ENCODE measurements around the gene CEBPA. TPM values are rescaled to one million over a fixed set of nuclear protein-coding genes. Genes with fewer than 3 reads are reported as not detected.
"Not testable (repeated sequence)": the region's sequence is repeated elsewhere in the genome, so short reads cannot be mapped to it uniquely, and the experiment has no call there.

The CEBPA gene
- polyA plus RNA-seq, 2 donors = 14.1 to 19.4 TPM

GRCh38 chr19:33296488-33296971 is 5.8 kb downstream of the CEBPA start:
- Histone ChIP-seq H3K27ac (ENCODE audit: low read depth in 2 of 2, low read length in 1 of 2) (peak overlapping the region in 1 of 2 donors; percentile 5), H3K36me3 (ENCODE audit: control insufficient read depth in 2 of 2, insufficient read depth in 2 of 2, low read length in 1 of 2) (no peaks in the 10 kb centered on the region), H3K4me3 (ENCODE audit: low read depth in 1 of 2, low read length in 2 of 2) (no peak overlapping the region), H3K4me1 (ENCODE audit: control insufficient read depth in 2 of 2, insufficient read depth in 2 of 2, low read length in 1 of 2) (peaks cover 12 to 38% of the 10 kb centered on the region in 2 donors), H3K9me3 (ENCODE audit: control insufficient read depth in 2 of 2, insufficient read depth in 1 of 2, low read depth in 1 of 2, low read length in 1 of 2) (no peaks in the 10 kb centered on the region), H3K27me3 (ENCODE audit: control insufficient read depth in 1 of 2, insufficient read depth in 2 of 2, low read length in 2 of 2) (no peaks in the 10 kb centered on the region)
- 51 to 60% methylated on average over 13 to 14 of the region's 14 CpGs for WGBS, 2 donors

DNA sequence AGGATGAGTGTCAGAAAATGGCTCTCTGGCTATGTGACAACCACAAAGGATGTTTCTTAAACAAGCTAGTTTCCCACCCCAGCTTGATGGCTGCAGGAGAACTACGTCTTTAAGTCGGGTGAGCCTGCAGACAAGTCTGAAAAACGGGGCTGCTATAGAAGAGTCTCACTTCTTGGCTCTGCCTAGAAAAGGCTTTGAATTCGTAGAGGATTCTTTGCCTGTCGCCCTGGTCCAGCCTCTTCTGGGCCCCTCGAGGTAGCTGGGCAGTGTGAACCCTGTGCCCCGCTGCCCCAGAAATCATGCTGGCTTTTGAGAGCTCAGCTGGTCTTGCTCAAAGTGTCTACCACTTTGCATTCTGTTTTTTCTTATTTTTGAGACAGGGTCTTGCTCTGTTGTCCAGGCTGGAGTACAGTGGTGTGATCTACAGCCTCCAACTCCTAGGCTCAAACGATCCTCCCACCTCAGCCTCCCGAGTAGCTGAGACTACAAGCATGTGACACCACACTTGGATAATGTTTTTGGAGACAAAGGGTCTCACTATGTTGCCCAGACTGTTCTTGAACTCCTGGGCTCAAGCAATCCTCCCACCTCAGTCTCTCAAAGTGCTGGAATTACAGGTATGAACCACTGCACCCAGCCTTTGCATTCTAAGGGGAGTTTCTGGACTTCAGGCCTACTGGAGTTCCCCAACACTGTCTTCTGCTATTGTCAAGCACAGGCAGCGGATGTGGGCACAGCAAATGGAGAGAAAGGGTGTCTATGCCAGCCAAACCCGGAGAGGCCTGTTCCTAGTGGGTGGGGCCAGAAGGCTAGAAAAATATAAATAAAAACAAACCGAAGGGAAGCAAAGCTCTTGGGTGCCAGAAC is 6.5 kb downstream of the CEBPA start:
- Histone ChIP-seq H3K27ac (ENCODE audit: low read depth in 2 of 2, low read length in 1 of 2) (peak overlapping the region in 1 of 2 donors; percentile 5), H3K36me3 (ENCODE audit: control insufficient read depth in 2 of 2, insufficient read depth in 2 of 2, low read length in 1 of 2) (no peaks in the 10 kb centered on the region), H3K4me1 (ENCODE audit: control insufficient read depth in 2 of 2, insufficient read depth in 2 of 2, low read length in 1 of 2) (peaks cover 13 to 44% of the 10 kb centered on the region in 2 donors), H3K27me3 (ENCODE audit: control insufficient read depth in 1 of 2, insufficient read depth in 2 of 2, low read length in 2 of 2) (no peaks in the 10 kb centered on the region), H3K4me3 (ENCODE audit: low read depth in 1 of 2, low read length in 2 of 2) (no peak overlapping the region), H3K9me3 (ENCODE audit: control insufficient read depth in 2 of 2, insufficient read depth in 1 of 2, low read depth in 1 of 2, low read length in 1 of 2) (no peaks in the 10 kb centered on the region)
- WGBS, 2 donors = 72 to 83% methylated on average over 12 of the region's 12 CpGs

GRCh38 chr19:33295046-33295445 is 7.3 kb downstream of the CEBPA start:
- H3K27ac ChIP-seq (ENCODE audit: low read depth in 2 of 2, low read length in 1 of 2); H3K4me3 ChIP-seq (ENCODE audit: low read depth in 1 of 2, low read length in 2 of 2); H3K27me3 ChIP-seq (ENCODE audit: control insufficient read depth in 1 of 2, insufficient read depth in 2 of 2, low read length in 2 of 2); H3K36me3 ChIP-seq (ENCODE audit: control insufficient read depth in 2 of 2, insufficient read depth in 2 of 2, low read length in 1 of 2); H3K9me3 ChIP-seq (ENCODE audit: control insufficient read depth in 2 of 2, insufficient read depth in 1 of 2, low read depth in 1 of 2, low read length in 1 of 2): not testable (repeated sequence)
- H3K4me1 ChIP-seq (ENCODE audit: control insufficient read depth in 2 of 2, insufficient read depth in 2 of 2, low read length in 1 of 2) = peaks cover 15 to 50% of the 10 kb centered on the region in 2 donors
- WGBS, 2 donors = 93 to 94% methylated on average over 7 of the region's 7 CpGs

DNA sequence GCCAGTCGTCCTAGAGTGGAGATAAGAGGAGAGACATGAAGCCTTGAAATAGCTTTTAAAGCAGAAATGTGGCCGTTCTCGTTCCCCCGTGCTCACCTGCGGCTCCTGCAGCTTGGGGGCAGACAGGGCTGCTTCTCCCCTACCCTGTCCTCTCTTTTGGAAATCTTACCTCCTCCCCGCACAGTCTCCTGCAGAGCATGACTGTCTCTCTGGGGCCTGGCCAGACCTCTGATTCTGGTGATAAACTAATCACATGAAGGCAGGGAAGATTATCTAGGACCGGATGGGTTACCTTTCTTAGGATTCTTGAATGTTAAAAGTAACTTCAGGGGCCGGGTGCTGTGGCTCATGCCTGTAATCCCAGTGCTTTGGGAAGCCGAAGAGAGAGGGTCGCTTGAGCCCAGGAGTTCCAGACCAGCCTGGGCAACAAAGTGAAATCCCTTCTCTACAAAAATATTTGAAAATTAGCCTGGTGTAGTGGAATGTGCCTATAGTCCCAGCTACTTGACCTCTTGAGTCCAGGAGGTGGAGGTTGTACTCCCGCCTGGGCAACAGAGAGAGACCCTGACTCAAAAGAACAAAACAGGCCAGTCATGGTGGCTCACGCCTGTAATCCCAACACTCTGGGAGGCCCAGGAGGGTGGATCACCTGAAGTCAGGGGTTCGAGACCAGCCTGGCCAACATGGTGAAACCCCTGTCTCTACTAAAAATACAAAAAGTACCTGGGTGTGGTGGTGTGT is 8.1 kb downstream of the CEBPA start:
- H3K27ac ChIP-seq (ENCODE audit: low read depth in 2 of 2, low read length in 1 of 2) = peak overlapping the region; percentile 88 to 99
- no peaks in the 10 kb centered on the region for H3K36me3 ChIP-seq (ENCODE audit: control insufficient read depth in 2 of 2, insufficient read depth in 2 of 2, low read length in 1 of 2)
- 68 to 69% methylated on average over 13 of the region's 13 CpGs for WGBS, 2 donors
- peaks cover 16 to 52% of the 10 kb centered on the region in 2 donors for H3K4me1 ChIP-seq (ENCODE audit: control insufficient read depth in 2 of 2, insufficient read depth in 2 of 2, low read length in 1 of 2)
- no peaks in the 10 kb centered on the region for H3K9me3 ChIP-seq (ENCODE audit: control insufficient read depth in 2 of 2, insufficient read depth in 1 of 2, low read depth in 1 of 2, low read length in 1 of 2)
- no peaks in the 10 kb centered on the region for H3K27me3 ChIP-seq (ENCODE audit: control insufficient read depth in 1 of 2, insufficient read depth in 2 of 2, low read length in 2 of 2)
- H3K4me3 ChIP-seq (ENCODE audit: low read depth in 1 of 2, low read length in 2 of 2) = no peak overlapping the region

DNA sequence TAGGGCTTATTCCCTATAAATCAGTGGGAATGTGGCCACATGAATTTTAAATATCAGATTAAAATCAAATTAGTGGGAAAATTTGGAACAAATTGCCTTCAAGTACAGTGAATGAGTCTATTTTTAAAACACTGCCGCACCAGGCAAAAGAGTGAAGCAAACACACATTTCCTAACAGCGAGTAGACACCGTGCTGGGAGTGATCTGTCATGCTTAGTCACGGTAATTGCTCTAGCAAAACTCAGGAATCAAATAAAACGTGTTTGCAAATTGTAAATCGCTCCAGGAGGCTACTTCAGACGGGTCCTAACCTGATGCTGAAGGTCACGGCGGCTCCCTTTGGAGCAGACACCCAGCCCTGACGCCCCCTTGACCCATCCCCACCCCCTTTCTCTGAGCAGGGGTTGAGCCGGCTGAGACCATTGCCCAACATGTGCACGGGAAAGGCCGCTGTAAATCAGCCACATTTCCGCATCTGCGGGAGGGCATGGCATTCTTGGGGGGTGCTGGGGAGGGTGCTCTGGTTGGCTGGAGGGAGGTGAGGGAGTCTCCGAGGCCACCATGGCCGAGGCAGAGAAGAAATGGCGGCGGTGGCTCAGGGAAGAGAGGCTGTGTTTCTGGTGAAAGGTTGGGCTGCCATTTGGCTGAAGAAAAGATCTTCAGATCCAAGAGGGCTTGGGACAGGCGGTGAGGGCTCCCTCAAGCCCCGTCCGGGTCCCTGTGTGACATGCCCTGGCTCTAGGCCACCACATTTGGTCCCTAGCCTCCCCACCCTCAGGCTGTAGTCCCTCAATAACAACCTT is 8.9 kb downstream of the CEBPA start:
- Histone ChIP-seq H3K9me3 (ENCODE audit: control insufficient read depth in 2 of 2, insufficient read depth in 1 of 2, low read depth in 1 of 2, low read length in 1 of 2) (no peaks in the 10 kb centered on the region), H3K27ac (ENCODE audit: low read depth in 2 of 2, low read length in 1 of 2) (peak overlapping the region; percentile 88 to 99), H3K27me3 (ENCODE audit: control insufficient read depth in 1 of 2, insufficient read depth in 2 of 2, low read length in 2 of 2) (no peaks in the 10 kb centered on the region), H3K4me1 (ENCODE audit: control insufficient read depth in 2 of 2, insufficient read depth in 2 of 2, low read length in 1 of 2) (peaks cover 16 to 49% of the 10 kb centered on the region in 2 donors), H3K36me3 (ENCODE audit: control insufficient read depth in 2 of 2, insufficient read depth in 2 of 2, low read length in 1 of 2) (no peaks in the 10 kb centered on the region), H3K4me3 (ENCODE audit: low read depth in 1 of 2, low read length in 2 of 2) (no peak overlapping the region)
- 21 to 23% methylated on average over 22 of the region's 22 CpGs for WGBS, 2 donors

DNA sequence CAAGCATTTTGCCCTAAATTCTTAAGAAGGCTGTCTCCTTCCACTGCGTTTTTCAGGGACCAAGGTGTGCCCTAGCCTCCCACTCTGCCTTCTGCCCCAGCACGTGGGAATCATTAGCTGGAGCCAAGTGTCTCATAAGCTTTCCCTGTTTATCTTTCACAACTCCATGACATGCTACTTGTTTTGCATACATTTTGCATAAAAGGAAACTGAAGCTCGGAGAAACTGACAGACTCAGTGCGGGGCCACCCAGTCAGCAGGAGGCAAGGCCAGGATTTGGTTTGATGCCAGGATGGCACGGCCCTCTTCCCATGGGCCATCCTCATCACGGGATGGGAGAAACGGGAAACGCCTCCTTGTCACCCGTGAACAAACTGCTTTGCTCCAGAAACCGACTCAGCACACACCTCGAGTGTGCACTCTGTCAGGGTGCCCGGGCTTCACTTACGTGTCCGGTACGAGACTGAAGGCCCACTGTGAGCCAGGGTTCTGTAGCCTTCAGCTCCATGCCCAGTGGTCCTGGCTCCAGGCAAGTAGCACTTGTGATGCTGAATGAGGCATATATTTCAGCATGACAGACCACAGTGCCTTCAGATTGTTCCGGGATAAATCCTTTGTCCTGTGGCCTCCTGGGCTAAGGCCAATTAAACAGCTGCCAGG is 9.6 kb downstream of the CEBPA start:
- Histone ChIP-seq H3K27me3 (ENCODE audit: control insufficient read depth in 1 of 2, insufficient read depth in 2 of 2, low read length in 2 of 2) (no peaks in the 10 kb centered on the region), H3K4me1 (ENCODE audit: control insufficient read depth in 2 of 2, insufficient read depth in 2 of 2, low read length in 1 of 2) (peaks cover 16 to 43% of the 10 kb centered on the region in 2 donors), H3K36me3 (ENCODE audit: control insufficient read depth in 2 of 2, insufficient read depth in 2 of 2, low read length in 1 of 2) (no peaks in the 10 kb centered on the region), H3K9me3 (ENCODE audit: control insufficient read depth in 2 of 2, insufficient read depth in 1 of 2, low read depth in 1 of 2, low read length in 1 of 2) (no peaks in the 10 kb centered on the region), H3K4me3 (ENCODE audit: low read depth in 1 of 2, low read length in 2 of 2) (no peak overlapping the region), H3K27ac (ENCODE audit: low read depth in 2 of 2, low read length in 1 of 2) (peak overlapping the region; percentile 88 to 99)
- WGBS, 2 donors = 35 to 49% methylated on average over 16 of the region's 16 CpGs

DNA sequence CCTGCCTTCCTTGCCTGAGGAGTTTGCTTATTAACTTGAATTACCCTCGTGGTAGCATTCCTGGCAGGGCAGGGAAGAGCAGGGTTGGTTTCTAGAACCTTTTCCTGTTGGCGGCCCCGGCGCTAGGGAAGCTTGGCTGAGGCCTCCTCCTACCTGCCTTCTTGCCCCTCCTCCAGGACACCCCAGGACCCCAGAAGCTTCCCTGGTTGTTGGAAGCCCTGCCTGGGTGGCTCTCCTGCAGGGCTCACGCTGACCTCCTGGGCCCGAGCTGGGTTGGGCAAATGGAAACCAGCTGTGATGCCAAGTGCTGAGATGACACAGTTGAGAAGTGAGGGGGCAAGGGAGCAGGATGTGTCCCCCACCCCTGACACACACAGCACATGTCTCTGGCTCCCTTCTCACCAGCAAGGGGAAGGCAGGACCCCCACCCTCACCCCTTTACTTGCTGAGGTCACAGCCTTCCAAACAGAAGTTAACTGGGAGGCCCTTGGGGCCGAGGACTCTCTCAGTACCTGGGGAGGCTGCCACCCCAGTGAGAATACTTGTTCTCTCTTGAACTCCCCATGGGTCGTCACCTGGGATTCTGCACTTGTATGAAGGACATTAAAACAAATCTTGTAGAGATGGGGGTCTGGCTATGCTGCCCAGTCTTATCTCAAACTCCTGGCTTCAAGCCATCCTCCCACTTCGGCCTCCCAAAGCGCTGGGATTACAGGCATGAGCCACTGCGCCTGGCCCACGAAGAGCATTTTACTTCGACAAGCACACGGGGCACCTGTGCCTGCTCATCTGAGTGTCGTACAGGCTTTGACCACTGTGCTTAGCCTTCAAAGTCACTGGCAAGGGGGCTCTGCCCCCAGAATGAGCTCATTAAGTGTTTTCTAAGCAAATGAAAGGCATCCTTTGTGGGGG is 10.5 kb downstream of the CEBPA start:
- Histone ChIP-seq H3K4me1 (ENCODE audit: control insufficient read depth in 2 of 2, insufficient read depth in 2 of 2, low read length in 1 of 2) (peaks cover 16 to 39% of the 10 kb centered on the region in 2 donors), H3K27ac (ENCODE audit: low read depth in 2 of 2, low read length in 1 of 2) (peak overlapping the region; percentile 88 to 99), H3K27me3 (ENCODE audit: control insufficient read depth in 1 of 2, insufficient read depth in 2 of 2, low read length in 2 of 2) (no peaks in the 10 kb centered on the region), H3K9me3 (ENCODE audit: control insufficient read depth in 2 of 2, insufficient read depth in 1 of 2, low read depth in 1 of 2, low read length in 1 of 2) (no peaks in the 10 kb centered on the region), H3K4me3 (ENCODE audit: low read depth in 1 of 2, low read length in 2 of 2) (no peak overlapping the region), H3K36me3 (ENCODE audit: control insufficient read depth in 2 of 2, insufficient read depth in 2 of 2, low read length in 1 of 2) (no peaks in the 10 kb centered on the region)
- WGBS, 2 donors = 83 to 85% methylated on average over 15 of the region's 15 CpGs

- Histone ChIP-seq H3K36me3 (ENCODE audit: control insufficient read depth in 2 of 2, insufficient read depth in 2 of 2, low read length in 1 of 2) (no peaks in the 10 kb centered on the region), H3K4me3 (ENCODE audit: low read depth in 1 of 2, low read length in 2 of 2) (no peak overlapping the region), H3K9me3 (ENCODE audit: control insufficient read depth in 2 of 2, insufficient read depth in 1 of 2, low read depth in 1 of 2, low read length in 1 of 2) (no peaks in the 10 kb centered on the region), H3K27ac (ENCODE audit: low read depth in 2 of 2, low read length in 1 of 2) (peak overlapping the region; percentile 31 to 99), H3K27me3 (ENCODE audit: control insufficient read depth in 1 of 2, insufficient read depth in 2 of 2, low read length in 2 of 2) (no peaks in the 10 kb centered on the region), H3K4me1 (ENCODE audit: control insufficient read depth in 2 of 2, insufficient read depth in 2 of 2, low read length in 1 of 2) (peaks cover 16 to 36% of the 10 kb centered on the region in 2 donors)
- WGBS, 2 donors = 74 to 78% methylated on average over 14 of the region's 14 CpGs
These were observed 11.2 kb downstream of the CEBPA start for GRCh38 chr19:33290956-33291622.

Measured in esophagus (tissue), 2 donors.